Astrocyte (in vitro differentiated cells and primary cell): Measurements from ENCODE around the gene RFC3. TPM values are rescaled to one million over a fixed set of nuclear protein-coding genes. Genes with fewer than 3 reads are reported as not detected.

ENCODE experiments used
- DNase-seq: peaks from one replicate; pipeline ENCODE4 v3.0.0-alpha.2; 2010; ENCODE audit warnings: low read depth
- FAIRE-seq: peaks from 2 replicates; lab custom pipeline; 2011; peaks lifted over from hg19 to GRCh38; lab: Jason Lieb, UNC
- H2AFZ ChIP-seq: 2 replicates; pipeline ENCODE4 v1.6.0; 2012; ENCODE audit warnings: low read depth, low read length, inconsistent platforms
- H3K27ac ChIP-seq: 2 replicates; pipeline ENCODE4 v1.5.1; 2011; ENCODE audit warnings: low read depth, low read length, inconsistent platforms
- H3K27me3 ChIP-seq: 2 replicates; pipeline ENCODE4 v1.6.0; 2011; ENCODE audit warnings: low read length, inconsistent platforms; ENCODE audit not compliant: insufficient read depth
- H3K36me3 ChIP-seq: 2 replicates; pipeline ENCODE4 v1.5.1; 2011; ENCODE audit warnings: low read length, inconsistent platforms; ENCODE audit not compliant: insufficient read depth
- H3K4me1 ChIP-seq: 2 replicates; pipeline ENCODE4 v1.5.1; 2011; ENCODE audit warnings: low read length, inconsistent platforms; ENCODE audit not compliant: insufficient read depth
- H3K4me2 ChIP-seq: 2 replicates; pipeline ENCODE4 v1.6.0; 2012; ENCODE audit warnings: low read length, inconsistent platforms
- H3K4me3 ChIP-seq: 2 replicates; pipeline ENCODE4 v1.5.1; 2011; ENCODE audit warnings: low read depth, mild to moderate bottlenecking, low read length, inconsistent platforms; ENCODE audit not compliant: insufficient read depth
- H3K79me2 ChIP-seq: 2 replicates; pipeline ENCODE4 v1.6.0; 2012; ENCODE audit warnings: mild to moderate bottlenecking, low read length, inconsistent platforms; ENCODE audit not compliant: insufficient read depth
- H3K9ac ChIP-seq: 2 replicates; pipeline ENCODE4 v1.6.0; 2012; ENCODE audit warnings: mild to moderate bottlenecking, low read length, inconsistent platforms
- H3K9me3 ChIP-seq: 2 replicates; pipeline ENCODE4 v1.5.1; 2012; ENCODE audit warnings: low read depth, mild to moderate bottlenecking, low read length, inconsistent platforms; ENCODE audit not compliant: insufficient read depth
- H4K20me1 ChIP-seq: 2 replicates; pipeline ENCODE4 v1.6.0; 2012; ENCODE audit warnings: low read length, inconsistent platforms; ENCODE audit not compliant: insufficient read depth
- H3K27ac Mint-ChIP-seq: one replicate; pipeline ENCODE4 v1.8.0; 2021; ENCODE audit warnings: mild to moderate bottlenecking, mixed read lengths; ENCODE audit not compliant: unreplicated experiment
- H3K27me3 Mint-ChIP-seq: one replicate; pipeline ENCODE4 v1.8.0; 2021; ENCODE audit warnings: low read depth, mixed read lengths; ENCODE audit not compliant: unreplicated experiment
- H3K36me3 Mint-ChIP-seq: one replicate; pipeline ENCODE4 v1.8.0; 2021; ENCODE audit warnings: low read depth, mixed read lengths; ENCODE audit not compliant: unreplicated experiment
- H3K4me1 Mint-ChIP-seq: one replicate; pipeline ENCODE4 v1.8.0; 2021; ENCODE audit warnings: low read depth, mixed read lengths; ENCODE audit not compliant: unreplicated experiment
- H3K4me3 Mint-ChIP-seq: one replicate; pipeline ENCODE4 v1.8.0; 2021; ENCODE audit warnings: mild to moderate bottlenecking, moderate library complexity, mixed read lengths; ENCODE audit not compliant: unreplicated experiment
- H3K9me3 Mint-ChIP-seq: one replicate; pipeline ENCODE4 v1.8.0; 2021; ENCODE audit warnings: mild to moderate bottlenecking, mixed read lengths; ENCODE audit not compliant: unreplicated experiment
- CTCF ChIP-seq: IDR thresholded peaks from 2 replicates; pipeline ENCODE4 v1.5.1; 2011; ENCODE audit warnings: low read depth, mild to moderate bottlenecking, inconsistent platforms, low read length, moderate library complexity; ENCODE audit not compliant: insufficient read depth
- EZH2 ChIP-seq: IDR thresholded peaks from 2 replicates; pipeline ENCODE4 v1.6.1; 2012; ENCODE audit warnings: mild to moderate bottlenecking, low read length, inconsistent platforms; ENCODE audit not compliant: insufficient read depth
- total RNA-seq: library from RNA; stranded (reverse); gene quantifications from 2 replicates; pipeline ENCODE4 v1.2.1, GENCODE V29; 2021

Gene RFC3
- total RNA-seq, 1 donor from 2014 or later, result 8.2 TPM

GRCh38 chr13:33798023-33798422 lies 19.9 kb upstream of the RFC3 start:
- Histone ChIP-seq H3K27me3 (no peaks in the 10 kb centered on the region), H3K9me3 (no peaks in the 10 kb centered on the region), H3K4me3 (no peak overlapping the region), H3K4me2 (no peak overlapping the region), H3K27ac (no peak overlapping the region), H3K79me2 (no peaks in the 10 kb centered on the region), H2AFZ (no peak overlapping the region), H3K36me3 (no peaks in the 10 kb centered on the region), H3K4me1 (no peaks in the 10 kb centered on the region), H3K9ac (no peak overlapping the region), H4K20me1 (no peaks in the 10 kb centered on the region)
- Mint-ChIP-seq H3K9me3 (no peaks in the 10 kb centered on the region), H3K27ac (no peak overlapping the region), H3K4me3 (no peak overlapping the region), H3K4me1 (no peaks in the 10 kb centered on the region), H3K27me3 (no peaks in the 10 kb centered on the region), H3K36me3 (no peaks in the 10 kb centered on the region)
- FAIRE-seq, result no peak
- TF ChIP-seq EZH2 (no peak), CTCF (no peak)
- no peak for DNase-seq

- DNase-seq, result peak; percentile 35
- Histone ChIP-seq H3K36me3 (no peaks in the 10 kb centered on the region), H4K20me1 (no peaks in the 10 kb centered on the region), H3K4me1 (no peaks in the 10 kb centered on the region), H3K4me2 (no peak overlapping the region), H3K9me3 (no peaks in the 10 kb centered on the region), H3K9ac (no peak overlapping the region), H3K27me3 (no peaks in the 10 kb centered on the region), H3K79me2 (no peaks in the 10 kb centered on the region), H2AFZ (no peak overlapping the region), H3K4me3 (no peak overlapping the region), H3K27ac (no peak overlapping the region)
- TF ChIP-seq CTCF (peak; percentile 46), EZH2 (no peak)
- peak; percentile 23 for FAIRE-seq
- Mint-ChIP-seq H3K4me3 (no peak overlapping the region), H3K4me1 (no peaks in the 10 kb centered on the region), H3K9me3 (no peaks in the 10 kb centered on the region), H3K27ac (no peak overlapping the region), H3K36me3 (no peaks in the 10 kb centered on the region), H3K27me3 (no peaks in the 10 kb centered on the region)
Measured at GRCh38 chr13:33799950-33800592, 17.9 kb upstream of the RFC3 start.

GRCh38 chr13:33800646-33801186 lies 17.2 kb upstream of the RFC3 start:
- Histone ChIP-seq H3K9ac (no peak overlapping the region), H3K4me1 (no peaks in the 10 kb centered on the region), H2AFZ (no peak overlapping the region), H3K79me2 (no peaks in the 10 kb centered on the region), H3K4me2 (no peak overlapping the region), H4K20me1 (no peaks in the 10 kb centered on the region), H3K4me3 (no peak overlapping the region), H3K27me3 (no peaks in the 10 kb centered on the region), H3K36me3 (no peaks in the 10 kb centered on the region), H3K9me3 (no peaks in the 10 kb centered on the region), H3K27ac (no peak overlapping the region)
- Mint-ChIP-seq H3K27ac (no peak overlapping the region), H3K4me3 (no peak overlapping the region), H3K27me3 (no peaks in the 10 kb centered on the region), H3K36me3 (no peaks in the 10 kb centered on the region), H3K9me3 (no peaks in the 10 kb centered on the region), H3K4me1 (no peaks in the 10 kb centered on the region)
- FAIRE-seq (no peak), DNase-seq (no peak)
- TF ChIP-seq EZH2 (no peak), CTCF (no peak)
